Type B pancreatic cell (in vitro differentiated cells): ENCODE results near the gene RPS2. TPM values are rescaled to one million over a fixed set of nuclear protein-coding genes. Genes with fewer than 3 reads are reported as not detected.

Experiments used
- DNase-seq: peaks from one replicate; pipeline ENCODE4 v3.0.0; 2021; ENCODE audit warnings: mixed read lengths; ENCODE audit not compliant: unreplicated experiment; ENCODE audit errors: extremely low spot score
- H3K27ac Mint-ChIP-seq: 2 replicates; pipeline ENCODE4 v1.8.0; 2021; ENCODE audit warnings: mild to moderate bottlenecking, mixed read lengths
- H3K27me3 Mint-ChIP-seq: 2 replicates; pipeline ENCODE4 v1.8.0; 2021; ENCODE audit warnings: mixed read lengths
- H3K36me3 Mint-ChIP-seq: 2 replicates; pipeline ENCODE4 v1.8.0; 2021; ENCODE audit warnings: mixed read lengths
- H3K4me1 Mint-ChIP-seq: one replicate; pipeline ENCODE4 v1.8.0; 2021; ENCODE audit warnings: mixed read lengths; ENCODE audit not compliant: unreplicated experiment
- H3K4me3 Mint-ChIP-seq: 2 replicates; pipeline ENCODE4 v1.8.0; 2021; ENCODE audit warnings: mild to moderate bottlenecking, mixed read lengths
- H3K9me3 Mint-ChIP-seq: 2 replicates; pipeline ENCODE4 v1.8.0; 2021; ENCODE audit warnings: mixed read lengths
- total RNA-seq: library from RNA; stranded (reverse); gene quantifications from 2 replicates; pipeline ENCODE4 v1.2.1, GENCODE V29; 2021; ENCODE audit warnings: low replicate concordance
- TF ChIP-seq, protein P1 (sequence below): fragments of 200-600 bp; sonication (generic); conservative IDR thresholded peaks from 2 replicates; pipeline ENCODE4 v1.5.0; 2021; ENCODE audit warnings: antibody characterized with exemption, mild to moderate bottlenecking

The RPS2 gene
- total RNA-seq, 1 donor from 2014 or later, result 3,035 TPM

DNA sequence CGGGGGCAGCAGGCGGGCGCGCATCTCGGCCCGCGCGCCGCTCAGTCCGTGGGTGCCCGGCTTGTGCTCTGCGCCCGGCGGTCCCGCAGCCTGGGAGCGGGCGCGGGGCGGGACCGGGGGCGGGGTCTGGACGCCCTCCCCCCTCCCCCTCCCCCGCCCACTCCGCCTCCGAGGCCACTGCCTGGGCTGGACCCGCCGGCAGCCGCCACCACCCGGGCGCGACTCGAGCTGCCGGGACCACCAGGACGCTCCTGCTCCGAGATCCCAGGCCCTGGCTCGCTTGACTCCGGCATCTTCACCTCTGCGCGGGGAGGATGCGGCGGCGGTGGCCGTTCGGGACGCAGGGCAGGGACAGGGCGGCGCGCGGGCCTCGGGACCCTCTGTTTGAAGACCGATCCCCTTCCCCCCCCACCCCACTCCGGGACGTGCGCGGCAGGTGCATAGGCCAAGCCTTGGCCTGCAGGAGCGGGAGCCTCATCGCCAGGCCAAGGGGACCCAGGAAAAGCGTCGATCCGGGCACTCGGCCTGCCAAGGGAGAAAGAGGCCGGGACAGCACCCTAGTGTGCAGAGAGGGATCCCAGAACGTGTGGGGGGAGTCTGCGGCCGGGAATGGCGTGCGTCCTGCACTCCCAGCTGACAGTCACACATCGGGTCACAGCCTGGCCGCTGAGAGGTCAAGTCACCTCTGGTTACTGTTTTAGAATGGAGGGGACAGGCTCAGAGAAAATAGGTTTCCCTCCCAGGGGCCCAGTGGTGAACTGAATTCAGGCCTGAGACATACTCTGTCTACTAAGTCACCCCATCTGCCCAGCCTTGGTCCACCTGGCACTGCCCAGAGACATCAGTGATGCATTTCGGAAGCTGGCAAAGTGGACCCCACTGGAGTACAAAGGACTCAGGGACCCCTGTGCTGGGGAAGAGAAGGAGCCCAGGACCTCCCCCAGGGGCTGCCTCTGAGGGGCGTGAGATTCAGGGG lies 46.0 kb downstream of the RPS2 start, which contains the start of gene HS3ST6:
HS3ST6 (minus strand) TSS at position 65 of the 976 bp plus-strand sequence. CDS start 92 bp downstream, outside the sequence.
- DNase-seq, result no peak
- Mint-ChIP-seq H3K4me3 (peak within 1 kb of the TSS; percentile 66), H3K27ac (no peak within 1 kb of the TSS), H3K36me3 (no peaks in the 10 kb centered on the region), H3K9me3 (no peaks in the 10 kb centered on the region), H3K4me1 (peaks cover 9% of the 10 kb centered on the region), H3K27me3 (peaks cover 73% of the 10 kb centered on the region)
- TF ChIP-seq, protein P1, sequence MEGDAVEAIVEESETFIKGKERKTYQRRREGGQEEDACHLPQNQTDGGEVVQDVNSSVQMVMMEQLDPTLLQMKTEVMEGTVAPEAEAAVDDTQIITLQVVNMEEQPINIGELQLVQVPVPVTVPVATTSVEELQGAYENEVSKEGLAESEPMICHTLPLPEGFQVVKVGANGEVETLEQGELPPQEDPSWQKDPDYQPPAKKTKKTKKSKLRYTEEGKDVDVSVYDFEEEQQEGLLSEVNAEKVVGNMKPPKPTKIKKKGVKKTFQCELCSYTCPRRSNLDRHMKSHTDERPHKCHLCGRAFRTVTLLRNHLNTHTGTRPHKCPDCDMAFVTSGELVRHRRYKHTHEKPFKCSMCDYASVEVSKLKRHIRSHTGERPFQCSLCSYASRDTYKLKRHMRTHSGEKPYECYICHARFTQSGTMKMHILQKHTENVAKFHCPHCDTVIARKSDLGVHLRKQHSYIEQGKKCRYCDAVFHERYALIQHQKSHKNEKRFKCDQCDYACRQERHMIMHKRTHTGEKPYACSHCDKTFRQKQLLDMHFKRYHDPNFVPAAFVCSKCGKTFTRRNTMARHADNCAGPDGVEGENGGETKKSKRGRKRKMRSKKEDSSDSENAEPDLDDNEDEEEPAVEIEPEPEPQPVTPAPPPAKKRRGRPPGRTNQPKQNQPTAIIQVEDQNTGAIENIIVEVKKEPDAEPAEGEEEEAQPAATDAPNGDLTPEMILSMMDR, result no peak

DNA sequence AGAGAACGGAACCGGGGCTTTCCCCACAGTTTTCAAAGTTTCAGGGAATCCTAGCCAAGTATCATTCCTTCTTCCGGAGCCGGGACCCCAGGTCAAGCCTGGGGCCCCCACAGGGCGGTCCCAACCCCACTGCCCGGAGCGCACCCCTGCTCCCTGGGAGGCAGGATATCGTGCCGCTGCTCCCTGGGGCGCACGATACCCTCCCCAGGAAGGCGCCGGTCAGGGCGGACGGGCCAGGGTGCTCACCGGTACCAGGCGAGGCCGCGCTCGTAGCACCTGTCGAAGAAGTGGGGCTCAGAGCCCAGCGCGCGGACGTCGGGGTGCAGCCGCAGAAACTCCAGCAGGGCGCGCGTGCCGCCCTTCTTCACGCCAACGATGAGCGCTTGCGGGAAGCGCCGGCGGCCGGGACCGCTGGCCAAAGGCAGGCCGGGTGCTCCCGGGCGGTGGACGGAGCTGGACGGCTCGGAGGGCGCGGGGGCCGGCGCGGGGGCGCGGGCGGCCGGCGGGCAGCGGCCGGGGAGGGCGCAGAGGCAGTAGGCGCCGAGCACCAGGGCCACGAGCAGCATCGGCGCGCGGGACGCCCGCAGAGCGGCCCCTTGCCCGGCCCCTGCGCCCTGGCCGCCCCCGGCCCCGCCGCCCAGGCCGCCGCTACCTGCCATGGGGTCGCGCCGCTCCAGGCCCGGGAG lies 46.8 kb downstream of the RPS2 start:
- Mint-ChIP-seq H3K4me3 (peak overlapping the region; percentile 66), H3K36me3 (no peaks in the 10 kb centered on the region), H3K9me3 (no peaks in the 10 kb centered on the region), H3K4me1 (peaks cover 9% of the 10 kb centered on the region), H3K27me3 (peaks cover 65% of the 10 kb centered on the region), H3K27ac (no peak overlapping the region)
- TF ChIP-seq, protein P1, result no peak
- DNase-seq, result no peak

DNA sequence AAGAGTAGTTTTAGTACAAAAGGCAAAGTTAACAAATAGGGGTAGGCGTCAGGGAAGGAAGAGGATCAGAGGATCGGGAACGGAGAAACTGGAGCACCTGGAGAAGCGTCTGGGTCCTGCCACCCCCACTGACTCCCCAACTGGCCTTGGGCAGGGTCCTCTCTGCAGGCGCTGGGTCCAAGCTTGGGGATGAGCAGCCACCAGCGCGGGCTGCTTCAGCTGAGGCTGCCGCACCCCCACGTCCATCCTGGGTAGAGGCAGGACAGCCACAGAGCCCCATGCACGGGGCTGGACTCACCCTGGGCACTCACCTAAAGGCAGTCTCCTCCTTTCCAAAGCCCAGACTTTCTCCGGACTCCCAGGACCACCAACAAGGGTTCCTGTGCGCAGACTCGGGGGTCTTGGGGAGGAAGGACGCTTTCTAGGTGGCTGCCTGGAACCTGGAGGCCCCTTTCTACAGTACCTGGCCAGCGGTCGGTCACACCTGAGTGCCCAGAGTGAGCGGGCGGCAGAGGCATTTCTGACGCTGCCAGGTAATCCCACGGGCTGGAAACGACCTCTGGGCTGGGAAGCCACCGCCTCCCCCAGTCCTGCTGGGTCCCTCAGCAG lies 47.5 kb downstream of the RPS2 start:
- Mint-ChIP-seq H3K27ac (no peak overlapping the region), H3K36me3 (no peaks in the 10 kb centered on the region), H3K4me1 (peaks cover 9% of the 10 kb centered on the region), H3K9me3 (no peaks in the 10 kb centered on the region), H3K4me3 (peak overlapping the region; percentile 66), H3K27me3 (peaks cover 60% of the 10 kb centered on the region)
- TF ChIP-seq, protein P1, result no peak
- no peak for DNase-seq

DNA sequence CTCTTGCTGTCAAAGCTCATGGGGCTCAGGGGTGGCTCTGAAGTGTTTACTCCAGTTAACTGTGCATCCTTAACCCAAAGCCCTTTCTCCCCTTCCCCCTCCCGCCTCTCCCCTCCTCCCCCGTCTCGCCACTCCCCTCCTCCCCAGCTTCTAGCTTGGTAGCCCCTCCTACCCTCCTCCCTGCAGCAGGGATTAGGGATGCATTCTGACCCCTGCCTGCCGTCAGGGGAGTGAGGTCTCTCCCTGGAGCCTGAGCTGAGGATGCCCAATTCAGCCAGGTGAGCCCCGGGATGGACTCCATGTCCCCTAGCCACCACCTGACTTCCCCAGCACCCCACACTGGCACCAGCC lies 48.0 kb downstream of the RPS2 start:
- no peaks in the 10 kb centered on the region for H3K9me3 Mint-ChIP-seq
- peak overlapping the region; percentile 63 for H3K4me3 Mint-ChIP-seq
- DNase-seq, result no peak
- H3K27ac Mint-ChIP-seq, result no peak overlapping the region
- no peaks in the 10 kb centered on the region for H3K36me3 Mint-ChIP-seq
- H3K4me1 Mint-ChIP-seq, result peaks cover 9% of the 10 kb centered on the region
- H3K27me3 Mint-ChIP-seq, result peaks cover 57% of the 10 kb centered on the region
- TF ChIP-seq, protein P1, result no peak

DNA sequence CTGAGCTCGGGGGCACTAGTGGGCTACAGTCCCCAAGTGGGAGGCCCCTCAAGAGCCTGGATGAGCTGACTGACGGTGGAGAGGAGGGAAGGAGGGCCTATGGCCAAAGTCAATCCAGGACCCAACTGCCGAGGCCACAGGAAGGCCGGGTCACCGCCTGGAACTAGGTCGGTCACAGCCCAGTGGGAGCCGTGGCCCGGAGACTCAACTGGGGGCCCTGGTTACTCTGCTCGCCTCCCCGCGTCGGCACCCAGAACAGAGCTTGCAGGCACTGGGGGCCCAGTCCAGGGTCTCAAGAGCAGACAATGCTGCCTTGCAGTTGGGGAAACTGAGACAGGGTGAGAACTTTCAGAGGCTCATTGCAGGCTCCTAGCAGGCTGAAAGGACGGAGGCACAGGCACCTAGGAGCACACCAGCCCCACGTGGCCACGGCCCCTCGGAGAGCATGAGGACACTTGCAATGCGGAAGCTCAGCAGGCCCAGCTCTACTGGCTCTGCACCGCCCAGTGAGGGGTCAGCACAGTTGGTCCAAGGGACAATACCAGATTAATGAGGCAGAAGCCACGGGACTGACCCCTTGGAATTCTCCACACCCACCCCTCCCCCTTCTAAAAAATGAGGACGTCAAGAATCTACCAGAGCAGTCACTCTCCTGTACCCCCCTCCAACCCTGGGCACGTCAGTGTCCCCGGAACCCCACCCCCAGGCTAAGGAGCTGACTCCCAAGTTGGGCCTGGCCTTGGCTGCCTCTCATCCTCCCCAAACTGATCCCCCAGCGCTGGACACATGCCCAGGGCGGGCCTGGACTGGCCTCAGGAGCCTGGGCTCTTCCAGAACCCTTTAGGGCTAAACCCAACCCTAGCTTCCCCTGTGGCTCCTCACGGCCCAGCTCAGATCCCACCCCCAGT lies 48.6 kb downstream of the RPS2 start:
- Mint-ChIP-seq H3K27ac (no peak overlapping the region), H3K36me3 (no peaks in the 10 kb centered on the region), H3K9me3 (no peaks in the 10 kb centered on the region), H3K4me3 (no peak overlapping the region), H3K27me3 (peaks cover 51% of the 10 kb centered on the region), H3K4me1 (peaks cover 5% of the 10 kb centered on the region)
- no peak for DNase-seq
- TF ChIP-seq, protein P1, result no peak
